Activated CD4-positive, alpha-beta T cell treated with anti-CD3 and anti-CD28 coated beads, Interleukin-2, Interleukin-4, amounts not matched to agents 100 ng/mL and 50 ng/mL, durations not matched to agents 16 hours and 8 hours (primary cell): ENCODE measurements around the gene BET1.

Source experiments
- DNase-seq: peaks from one replicate; pipeline ENCODE4 v3.0.0-alpha.2; 2020; ENCODE audit warnings: low spot score

The BET1 gene

DNA sequence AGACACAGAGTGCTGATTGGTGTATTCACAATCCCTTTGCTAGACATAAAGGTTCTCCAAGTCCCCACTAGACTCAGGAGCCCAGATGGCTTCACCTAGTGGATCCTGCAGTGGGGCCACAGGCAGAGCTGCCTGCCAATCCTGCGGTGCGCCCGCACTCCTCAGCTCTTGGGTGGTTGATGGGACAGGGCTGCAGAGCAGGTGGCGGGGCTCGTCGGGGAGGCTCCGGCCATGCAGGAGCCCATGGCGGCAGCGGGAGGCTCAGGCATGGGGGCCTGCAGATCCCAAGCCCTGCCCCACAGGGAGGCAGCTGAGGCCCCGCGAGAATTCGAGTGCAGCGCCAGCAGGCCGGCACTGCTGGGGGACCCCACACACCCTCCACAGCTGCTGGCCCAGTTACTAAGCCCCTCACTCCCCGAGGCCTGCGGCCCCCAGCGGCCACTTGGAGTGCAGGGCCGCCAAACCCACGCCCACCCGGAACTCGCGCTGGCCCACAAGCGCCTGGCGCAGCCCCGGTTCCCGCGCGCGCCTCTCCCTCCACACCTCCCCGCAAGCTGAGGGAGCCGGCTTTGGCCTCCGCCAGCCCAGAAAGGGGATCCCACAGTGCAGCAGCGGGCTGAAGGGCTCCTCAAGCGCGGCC is 7.7 kb upstream of the BET1 start:
- no peak for DNase-seq

DNA sequence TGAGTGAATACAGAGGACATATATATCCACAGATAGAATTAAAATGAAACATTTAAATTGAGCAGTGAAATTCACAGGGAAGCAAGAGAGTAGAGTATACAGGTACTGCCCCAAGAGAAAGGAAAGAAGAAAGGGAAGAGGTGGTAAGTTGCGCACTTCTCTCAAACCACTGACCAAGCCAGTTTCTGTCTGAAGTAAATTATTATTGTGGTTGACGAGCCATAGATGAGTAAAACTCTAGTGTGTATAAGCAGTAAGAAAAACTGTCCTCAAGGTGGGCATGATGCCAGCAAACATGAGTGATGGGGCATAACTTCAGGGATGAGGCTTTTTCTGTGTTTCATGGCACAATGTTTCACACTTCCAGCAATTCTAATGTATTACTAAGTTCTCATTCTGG is 4.4 kb upstream of the BET1 start:
- no peak for DNase-seq

DNA sequence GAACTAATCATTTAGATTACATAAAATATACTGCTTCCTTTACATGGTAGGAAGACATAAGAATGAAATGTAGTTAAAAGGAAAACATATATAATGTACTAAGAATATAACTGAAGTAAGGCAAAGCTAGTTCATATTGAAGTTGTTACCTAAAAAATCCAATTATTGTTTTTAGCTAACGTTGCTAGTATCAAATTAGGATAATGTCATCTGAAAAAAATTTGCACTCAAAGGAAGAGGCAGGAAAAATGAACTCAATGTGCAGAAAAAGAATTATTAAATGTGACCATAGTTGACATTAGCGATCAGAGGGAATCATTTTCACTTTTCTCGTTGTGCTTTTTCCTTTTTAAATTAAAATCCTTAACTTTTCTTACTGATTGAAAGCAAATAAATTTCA is 1.6 kb upstream of the BET1 start:
- no peak for DNase-seq

DNA sequence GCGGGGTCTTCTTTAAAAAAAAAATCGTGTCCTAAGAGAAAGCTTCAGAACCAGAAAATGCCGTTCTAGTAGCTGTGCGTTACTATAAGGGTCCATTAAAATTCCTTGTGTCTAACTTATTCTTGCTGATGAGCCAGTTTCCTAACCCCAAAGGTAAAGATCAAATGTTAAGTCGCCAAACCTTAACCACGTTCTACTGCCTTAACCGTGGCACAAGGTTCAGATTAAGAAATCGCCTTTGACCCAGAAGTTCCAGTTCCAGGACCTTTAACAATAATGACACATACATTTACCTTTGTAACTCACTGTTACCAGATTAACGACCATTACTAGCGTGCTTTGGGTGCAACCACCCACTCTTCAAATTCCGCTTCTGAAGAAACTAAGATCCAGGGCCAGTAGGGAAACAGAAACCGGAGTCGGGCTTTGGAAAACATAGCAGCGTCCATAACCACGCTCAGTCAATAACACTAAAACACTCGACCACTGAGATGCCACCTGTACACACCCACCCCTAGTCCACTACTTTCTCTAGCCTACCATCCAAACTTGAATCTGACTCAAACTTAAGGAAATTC is 620 bp downstream of the BET1 start:
- no peak for DNase-seq

DNA sequence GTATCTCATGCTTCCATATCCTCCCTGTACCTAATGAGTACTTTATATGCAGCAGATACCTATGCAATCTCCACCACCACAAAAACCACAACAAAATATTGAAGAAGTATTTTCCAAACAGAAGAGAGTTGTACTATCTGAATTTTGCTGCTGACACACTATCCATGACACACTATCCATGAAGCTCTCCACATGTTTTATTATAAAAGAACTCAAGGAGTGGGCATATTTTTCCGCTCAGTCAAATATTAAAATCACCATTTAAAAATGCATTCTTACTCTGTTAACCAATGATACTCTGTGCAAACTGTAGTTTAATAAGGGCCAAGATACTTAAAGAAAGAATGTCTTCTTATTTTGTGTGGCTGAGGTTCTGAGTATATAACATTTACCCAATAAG is 2.8 kb downstream of the BET1 start:
- no peak for DNase-seq

DNA sequence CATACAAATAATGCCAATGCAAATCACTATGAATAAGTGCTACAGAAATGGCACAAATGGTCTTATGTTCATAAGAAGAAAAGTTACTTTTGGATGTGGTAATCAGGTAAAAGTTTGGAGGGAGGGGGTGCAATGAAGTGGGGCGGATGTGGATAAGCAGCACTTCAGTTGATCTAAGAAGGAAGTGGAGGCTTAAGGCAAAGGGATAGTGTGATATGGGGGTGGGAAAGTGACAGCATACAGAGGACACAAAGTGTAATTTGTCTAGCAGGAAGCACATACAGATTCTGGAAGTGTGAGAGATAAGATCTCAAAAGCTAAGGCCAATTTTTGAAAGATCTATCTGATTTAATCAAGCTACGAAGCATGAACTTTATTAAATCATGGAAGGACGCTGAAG is 6.3 kb downstream of the BET1 start:
- no peak for DNase-seq

DNA sequence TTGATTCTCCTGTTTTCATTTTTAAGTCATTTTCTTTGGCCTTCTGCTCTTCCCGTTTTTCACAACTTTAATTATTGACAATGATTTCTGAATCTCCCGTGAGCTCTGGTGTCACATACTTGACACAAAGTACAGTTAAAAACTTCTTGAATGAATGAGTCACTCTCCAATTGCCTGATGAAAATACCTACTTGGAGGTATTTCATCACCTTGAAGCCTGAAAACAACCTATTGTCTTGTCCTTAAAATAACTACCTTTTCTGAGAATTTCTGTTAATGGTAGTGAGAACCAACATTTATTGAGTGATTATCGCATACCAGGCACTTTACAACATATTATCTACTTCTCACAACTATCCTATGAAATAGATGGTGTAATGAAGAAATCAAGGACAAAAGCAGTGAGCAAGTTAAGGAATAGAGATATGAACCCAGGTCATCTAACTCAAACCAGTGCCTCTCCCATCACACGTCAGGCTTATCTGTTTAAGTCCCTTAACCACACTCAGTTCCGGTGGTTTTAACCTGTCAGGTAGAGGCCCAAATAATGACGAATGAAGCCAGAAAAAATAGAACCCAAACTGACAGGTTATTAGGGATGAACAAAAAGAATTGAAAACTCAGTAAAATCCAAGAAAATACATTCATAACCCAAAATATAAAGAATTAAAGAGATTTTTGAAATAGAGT is 11.6 kb downstream of the BET1 start:
- no peak for DNase-seq

DNA sequence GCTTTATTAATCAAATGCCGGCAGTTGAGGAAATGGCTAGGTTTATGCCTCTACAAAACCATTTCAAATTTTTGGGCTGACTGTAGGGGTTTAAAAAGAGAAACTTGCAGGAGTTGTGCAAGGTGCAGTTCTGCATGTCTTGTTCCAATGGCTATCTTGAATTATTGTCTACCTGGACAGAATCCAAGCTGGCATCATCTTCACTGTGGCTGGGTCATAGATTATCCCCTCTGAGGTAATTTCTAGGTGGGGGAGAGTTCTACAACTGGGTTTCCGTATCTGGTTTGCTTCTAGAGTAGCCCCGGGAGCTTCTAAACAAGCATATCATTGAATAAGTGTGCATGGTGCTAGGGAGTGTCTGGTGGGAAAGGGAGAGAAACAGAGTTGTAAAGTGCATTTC is 16.9 kb downstream of the BET1 start:
- no peak for DNase-seq

DNA sequence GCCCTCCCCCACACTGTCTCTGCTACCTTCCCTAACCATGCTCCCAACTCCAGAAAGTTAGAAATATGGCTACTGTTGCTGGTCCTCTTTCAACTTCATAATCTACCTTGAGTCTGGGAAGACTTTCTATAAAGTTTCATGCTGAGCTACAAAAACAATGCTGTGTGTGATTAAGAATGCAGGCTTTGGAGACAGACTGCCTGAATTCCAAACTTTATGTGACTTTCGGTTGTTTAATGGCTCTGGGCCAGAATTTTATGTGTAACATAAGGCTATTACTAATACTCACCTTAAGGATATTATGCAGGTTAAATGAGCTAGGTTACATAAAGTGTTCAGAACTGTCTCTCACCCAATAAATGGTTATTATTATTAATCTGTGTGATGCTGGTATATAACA is 19.1 kb downstream of the BET1 start:
- DNase-seq = no peak

DNA sequence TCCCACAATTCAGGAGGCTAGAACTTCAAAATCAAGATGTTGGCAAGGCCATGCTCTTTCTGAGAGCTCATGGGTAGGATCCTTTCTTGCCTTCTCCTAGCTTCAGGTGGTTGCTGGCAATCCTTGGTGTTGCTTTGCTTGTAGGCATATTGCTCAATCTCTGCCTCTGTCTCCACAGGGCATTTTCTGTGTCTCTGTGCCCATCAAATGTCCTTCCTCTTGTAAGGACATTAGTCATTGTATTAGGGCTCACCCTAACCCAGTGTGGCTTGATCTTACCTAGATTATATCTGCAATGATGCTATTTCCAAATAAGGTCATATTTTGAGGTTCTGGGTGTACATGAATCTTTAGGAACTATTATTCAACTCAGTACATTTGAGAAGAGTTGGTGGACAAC is 20.1 kb downstream of the BET1 start:
- no peak for DNase-seq

DNA sequence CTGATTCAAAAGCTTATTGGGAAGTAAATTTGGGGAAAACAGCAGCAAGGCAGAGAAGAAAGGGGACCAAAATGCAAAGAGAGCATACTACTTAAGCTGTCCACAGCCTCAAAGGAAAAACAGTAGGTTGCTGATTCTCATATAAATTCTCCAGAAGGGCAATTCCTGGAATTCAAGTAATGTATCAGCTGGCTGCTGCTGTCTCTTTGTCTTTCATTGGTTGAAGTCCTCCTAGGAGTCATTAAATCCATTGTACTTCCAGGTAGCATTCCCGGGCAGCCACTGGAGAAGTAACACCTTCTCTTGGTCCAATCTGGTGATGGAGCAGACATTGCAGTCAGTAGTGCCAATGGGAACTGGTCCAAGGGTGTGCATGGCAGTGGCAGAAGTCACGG is 22.7 kb downstream of the BET1 start:
- DNase-seq = no peak

DNA sequence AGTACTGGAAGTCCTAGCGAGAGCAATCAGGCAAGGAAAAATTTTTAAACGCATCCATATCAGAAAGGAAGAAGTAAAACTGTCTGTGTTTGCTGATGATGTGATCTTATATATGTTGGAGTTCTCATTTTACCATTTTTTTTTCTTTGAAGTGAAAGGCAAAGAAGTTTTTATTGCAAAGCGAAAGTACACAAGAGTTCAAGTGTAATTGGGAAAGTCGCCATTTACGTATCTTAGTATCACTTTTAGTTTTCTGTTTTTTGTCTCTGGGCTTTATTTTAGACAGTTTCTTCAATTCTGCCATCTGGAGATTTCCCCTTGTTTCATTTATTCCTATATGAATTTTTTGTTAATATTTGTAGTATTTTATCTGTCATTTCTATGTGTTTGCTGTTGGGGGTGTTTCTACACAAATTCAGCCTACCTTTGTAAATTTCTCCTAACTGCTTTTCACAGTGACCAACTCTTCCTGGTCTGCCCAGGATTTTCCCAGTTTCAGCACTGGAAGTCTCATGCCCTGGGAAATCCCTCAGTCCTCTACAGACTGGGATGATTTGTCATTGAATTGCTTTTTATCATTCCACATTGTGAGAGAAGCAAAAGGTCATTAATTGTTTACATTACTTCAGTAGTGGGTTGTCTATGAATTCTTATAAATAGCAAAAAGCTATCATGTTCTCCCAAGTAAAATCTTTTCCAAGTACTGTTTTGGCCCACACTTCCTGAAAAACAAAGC is 23.2 kb downstream of the BET1 start:
- DNase-seq = no peak

DNA sequence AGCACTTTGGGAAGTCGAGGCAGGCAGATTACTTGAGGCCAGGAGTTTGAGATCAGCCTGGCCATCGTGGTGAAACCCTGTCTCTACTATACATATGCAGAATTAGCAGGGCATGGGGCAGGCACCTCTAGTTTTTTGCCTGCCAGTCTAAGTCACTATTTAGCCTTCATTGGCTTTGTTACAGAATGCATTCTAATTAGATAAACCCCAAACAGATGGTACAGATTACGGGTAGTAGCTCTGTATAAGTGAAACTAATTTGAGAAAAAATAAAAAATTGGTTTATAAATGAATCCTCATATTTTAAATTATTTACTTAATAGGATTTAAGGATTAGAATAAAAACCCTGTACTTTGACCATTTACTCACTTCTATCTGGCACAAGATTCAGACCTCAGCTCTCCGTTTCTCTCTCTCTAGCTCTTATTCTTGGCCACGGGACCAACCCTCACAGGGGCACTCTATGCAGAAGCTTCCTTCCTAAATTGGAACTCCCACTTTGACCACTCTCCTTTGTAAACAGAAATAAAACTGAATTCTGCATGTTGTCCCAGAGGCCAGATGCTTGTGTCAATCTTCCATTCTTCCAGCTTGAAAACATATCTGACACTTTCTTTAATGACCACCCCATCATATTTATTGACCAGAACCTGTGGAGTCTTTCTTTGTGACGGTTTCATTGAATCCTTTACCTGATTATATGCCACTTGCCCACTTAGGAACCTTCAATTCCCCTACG is 26.8 kb downstream of the BET1 start:
- no peak for DNase-seq

DNA sequence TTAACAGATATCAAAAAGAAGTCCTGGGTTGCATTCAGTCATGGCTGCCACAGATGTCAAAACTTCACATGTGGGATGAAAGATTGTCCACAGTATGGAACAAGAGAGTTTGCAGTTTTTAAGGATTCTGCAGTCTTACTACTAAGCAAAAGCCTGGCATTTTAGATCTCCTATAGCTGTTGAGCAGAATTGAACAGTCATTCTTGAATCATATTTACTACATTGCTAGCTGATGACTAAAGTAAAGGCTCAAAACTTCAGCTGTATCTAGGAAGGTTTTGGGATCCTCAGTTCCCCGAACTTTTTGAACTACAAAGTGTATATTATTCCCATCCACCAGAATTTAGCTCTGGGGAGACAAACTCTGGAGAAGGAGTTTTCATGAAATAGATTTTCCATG is 31.0 kb downstream of the BET1 start:
- DNase-seq = no peak

DNA sequence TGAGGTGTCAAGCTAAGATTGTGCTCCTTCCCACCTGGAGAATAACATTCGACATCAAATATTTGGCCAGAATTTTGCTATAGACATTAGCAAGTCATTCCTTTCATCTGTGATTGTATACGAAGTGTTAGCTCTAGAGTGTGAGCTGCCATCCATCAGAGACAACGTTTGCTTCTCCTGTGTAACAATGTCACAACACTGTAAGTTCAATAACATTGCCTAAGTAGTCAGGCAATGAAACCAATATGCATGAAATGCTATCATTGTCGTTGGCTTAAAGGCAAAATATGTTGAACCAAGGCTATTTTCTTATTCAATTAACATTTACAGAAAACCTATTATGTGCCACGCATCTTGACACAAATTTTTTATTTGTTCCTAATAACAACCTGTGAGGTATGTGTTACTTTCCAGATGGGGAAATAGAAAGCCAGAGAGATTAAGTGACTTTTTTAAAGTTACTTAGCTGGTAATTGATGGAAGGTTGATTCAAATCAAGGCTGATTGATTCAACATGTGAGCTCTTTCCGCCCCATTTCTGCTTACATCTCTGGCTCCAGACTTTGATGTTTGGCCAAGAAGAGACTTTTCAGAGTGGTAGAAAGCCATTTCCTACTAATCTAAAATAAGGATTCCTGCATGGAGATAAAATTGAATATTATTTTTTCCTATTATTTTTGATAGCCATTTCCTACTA is 32.0 kb downstream of the BET1 start:
- DNase-seq = no peak

DNA sequence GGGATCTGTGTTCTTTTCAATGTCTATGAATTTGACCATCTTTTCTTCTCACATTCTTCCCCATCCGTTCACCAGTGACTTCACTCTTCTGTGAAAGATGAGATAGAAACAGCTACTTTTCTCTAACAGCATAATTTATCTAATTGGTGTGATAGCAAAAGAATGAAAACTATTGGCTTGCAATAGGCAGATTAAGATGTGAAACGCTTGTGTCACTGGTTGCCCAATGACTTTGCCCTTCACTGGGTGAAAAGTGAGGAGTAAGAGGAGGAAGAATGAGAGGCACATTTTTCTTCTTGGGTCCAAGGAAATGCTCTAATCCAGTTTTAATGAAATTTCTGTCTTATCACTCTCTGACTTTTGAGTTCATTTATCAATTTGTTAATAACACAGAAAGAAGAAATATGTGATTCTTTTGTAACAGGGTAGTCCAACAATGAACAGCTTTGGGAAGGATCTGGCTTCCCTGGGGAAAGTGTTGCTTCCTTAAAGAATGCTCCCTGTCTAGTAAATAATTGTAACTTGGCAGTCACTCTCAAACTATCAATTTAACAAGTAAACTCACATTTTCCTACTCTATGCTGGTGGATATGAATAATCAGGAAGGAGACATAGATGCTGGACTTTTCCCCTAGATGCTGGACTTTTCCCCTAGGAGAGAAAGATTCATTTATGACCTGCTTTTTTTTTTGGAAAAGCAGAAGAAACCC is 35.1 kb downstream of the BET1 start:
- no peak for DNase-seq

DNA sequence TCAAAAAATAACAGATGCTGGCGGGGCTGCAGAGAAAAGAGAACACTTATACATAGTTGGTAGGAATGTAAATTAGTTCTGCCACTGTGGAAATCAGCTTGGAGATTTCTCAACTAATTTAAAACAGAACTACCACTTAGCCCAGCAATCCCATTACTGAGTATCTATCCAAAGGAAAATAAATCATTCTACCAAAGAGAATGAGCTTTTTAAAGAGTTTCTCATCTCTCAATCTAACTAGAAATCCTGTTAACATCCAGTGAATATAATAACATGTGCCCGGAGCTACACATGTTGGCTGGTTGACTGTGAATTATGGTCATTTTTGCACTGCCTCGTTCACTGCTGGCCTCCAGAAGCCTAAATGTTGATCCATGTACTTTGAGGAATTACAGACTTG is 39.3 kb downstream of the BET1 start:
- DNase-seq = no peak

DNA sequence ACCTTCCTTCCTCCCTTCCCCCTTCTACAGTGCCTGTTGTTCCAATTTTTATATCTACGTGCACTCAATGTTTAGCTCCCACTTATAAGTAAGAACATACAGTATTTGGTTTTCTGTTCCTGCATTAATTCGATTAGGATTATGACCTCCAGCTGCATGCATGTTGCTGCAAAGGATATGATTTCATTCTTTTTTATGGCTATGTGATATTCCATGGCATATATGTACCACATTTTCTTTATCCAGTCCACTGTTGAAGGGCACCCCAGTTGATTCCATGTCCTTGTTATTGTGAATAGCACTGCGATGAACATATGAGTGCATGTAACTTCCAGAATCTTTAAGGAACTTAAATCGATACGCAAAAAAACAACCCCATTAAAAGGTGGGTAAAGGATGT is 39.9 kb downstream of the BET1 start:
- no peak for DNase-seq

DNA sequence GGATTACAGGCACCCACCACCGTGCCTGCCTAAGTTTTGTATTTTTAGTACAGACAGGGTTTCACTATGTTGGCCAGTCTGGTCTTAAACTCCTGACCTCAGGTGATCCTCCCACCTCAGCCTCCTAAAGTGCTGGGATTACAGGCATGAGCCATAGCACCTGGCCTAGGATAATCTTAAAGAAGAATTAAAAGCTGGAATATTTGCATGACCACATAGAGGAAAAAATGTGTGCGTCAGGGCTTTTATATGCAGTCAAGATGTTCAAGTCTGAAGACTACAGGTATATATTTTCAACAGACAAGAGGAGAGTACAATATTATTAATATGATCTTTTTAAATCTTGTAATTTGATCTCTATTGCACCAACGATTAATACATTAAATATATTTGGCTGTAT is 43.2 kb downstream of the BET1 start:
- DNase-seq = no peak

DNA sequence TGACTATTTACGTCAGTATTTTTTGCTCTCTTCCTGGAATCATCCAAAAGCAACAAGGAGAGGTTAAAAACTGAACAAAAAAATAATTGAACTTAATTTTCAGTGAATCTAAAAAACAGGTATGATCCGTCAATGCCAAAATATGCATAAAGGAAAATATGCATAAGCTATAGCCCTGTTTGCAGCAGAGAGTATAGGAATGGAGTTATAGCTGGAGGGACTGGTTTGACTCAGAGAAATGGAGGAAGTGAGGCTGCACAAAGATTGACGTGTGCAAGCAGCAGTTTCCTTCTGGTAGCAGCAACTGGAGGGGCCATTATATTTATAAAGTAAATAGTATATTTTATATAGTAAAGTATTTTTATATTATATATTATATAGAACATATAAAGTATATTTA is 45.5 kb downstream of the BET1 start:
- DNase-seq = no peak

DNA sequence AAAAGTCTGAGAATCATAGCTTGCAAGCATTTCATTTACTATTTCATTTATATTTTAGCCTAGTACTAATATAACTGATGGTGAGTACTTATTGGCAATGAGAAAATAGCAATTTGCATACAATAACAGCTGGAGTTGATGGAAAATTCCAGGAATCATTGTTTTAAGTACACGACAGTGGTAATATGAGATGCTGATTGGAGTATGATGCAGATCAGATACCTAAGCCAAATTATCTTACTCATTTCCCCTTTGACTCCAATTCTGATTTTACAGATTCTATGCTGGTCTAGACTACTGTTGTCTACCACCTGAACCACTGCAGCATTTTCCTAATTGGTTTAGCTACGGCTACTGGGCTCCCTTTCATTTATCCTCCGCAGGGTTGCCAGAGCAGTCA is 45.9 kb downstream of the BET1 start:
- DNase-seq = no peak
